GM21528 (cell line): Measurements from ENCODE around the gene PAK6.

ENCODE experiments used
- ATAC-seq: cut with Tn5 transposase; IDR thresholded peaks from one replicate; pipeline ENCODE4 v1.9.1; 2021; ENCODE audit warnings: mild to moderate bottlenecking, moderate library complexity; ENCODE audit not compliant: unreplicated experiment, low FRiP score

PAK6 gene

GRCh38 chr15:40325700-40326099 lies 86.8 kb downstream of the PAK6 start:
- no peak for ATAC-seq
